Measurements from ENCODE around the gene LRCH1. TPM values are rescaled to one million over a fixed set of nuclear protein-coding genes. Genes with fewer than 3 reads are reported as not detected.

Gene LRCH1
- total and polyA plus RNA-seq, 2 of the 13 experiments (the other 11 are each of a cell fraction or from before 2014, with no cell fraction given) = 4.1 to 12.6 TPM

DNA sequence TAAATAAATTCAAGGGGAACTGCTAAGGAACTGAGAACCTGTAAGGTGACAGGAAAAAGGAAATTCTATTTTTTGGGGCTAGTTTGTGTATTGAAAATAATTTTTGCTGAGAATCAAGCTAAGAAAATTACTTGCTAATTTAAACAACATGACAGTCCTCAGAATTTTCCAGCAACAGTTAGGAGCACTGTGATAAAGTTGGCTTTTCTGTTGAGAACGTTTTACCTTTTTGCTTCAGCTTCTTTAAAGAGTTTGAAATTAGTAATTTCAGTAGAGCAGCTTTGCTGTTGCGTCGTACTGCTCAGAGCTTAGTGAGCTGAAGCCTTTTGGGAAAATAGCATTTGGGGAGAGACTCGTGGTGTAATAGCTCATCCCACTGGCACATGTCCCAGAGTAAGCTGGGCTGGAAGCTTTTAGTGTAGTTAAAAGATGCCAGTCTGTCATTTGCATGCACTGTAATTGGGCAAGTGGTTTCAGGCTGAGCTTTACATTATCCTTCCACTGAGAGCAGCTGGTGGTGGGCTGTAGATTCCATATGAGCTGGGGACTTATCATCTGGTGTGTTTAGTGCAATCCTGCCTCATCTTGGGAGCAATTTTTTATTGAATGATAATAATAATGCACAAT lies 69.8 kb downstream of the LRCH1 start:
- intact Hi-C loops (cut with micrococcal nuclease; ENCODE audit: unreplicated experiment) (loop anchor here (2.0 kb wide), 1 partner anchor 14 kb away; no protein-coding TSS in a partner anchor), in situ Hi-C loops (cut with HindIII; ENCODE audit: extremely low pct_ligation_motif_present, low pct_unique_long_range_greater_than_20kb) (no loop called here)
- H3K9ac ChIP-seq (ENCODE audit: insufficient read depth, low read depth, low read length) = no peak overlapping the region
- no peak overlapping the region for H3K27ac ChIP-seq (ENCODE audit: extremely low read length, insufficient read depth, low read length)
- H3K79me2 ChIP-seq (ENCODE audit: insufficient read depth, low read length) = peaks cover 66% of the 10 kb centered on the region
- BruUV-seq (replicated peaks) = no TSS peak
- no peaks in the 10 kb centered on the region; a peak in 2 of 5 replicates for H3K36me3 ChIP-seq (replicated peaks in 1 of 2; ENCODE audit: control insufficient read depth in 1 of 2, insufficient read depth in 2 of 2, low read length in 2 of 2)
- TF ChIP-seq RNF2 (conservative IDR thresholded peaks at IDR 0.05; ENCODE audit: low read depth) (no peak), NR3C1 (CRISPR knock-in tag; IDR thresholded peaks at IDR 0.05) (no peak), NONO (IDR thresholded peaks at IDR 0.05) (no peak), NONO (CRISPR knock-in tag; conservative IDR thresholded peaks at IDR 0.05) (no peak), LCORL (IDR thresholded peaks at IDR 0.05) (no peak), LCORL (CRISPR knock-in tag; IDR thresholded peaks at IDR 0.05) (no peak)
- no peak for FAIRE-seq
- H3K4me2 ChIP-seq (ENCODE audit: low read depth, low read length) = no peak overlapping the region
- 90% methylated on average over 4 of the region's 4 CpGs for WGBS (ENCODE audit: low lambda C conversion rate)
- no peak overlapping the region for H2AFZ ChIP-seq (ENCODE audit: low read length)
- no peaks in the 10 kb centered on the region for H3K27me3 ChIP-seq (ENCODE audit: control insufficient read depth in 1 of 2, insufficient read depth in 2 of 2, low read length in 2 of 2)
- no peaks in the 10 kb centered on the region for H3K9me3 ChIP-seq (ENCODE audit: low read length)
- ChIA-PET POLR2A (no interaction called here), CTCF (ENCODE audit: low intra/inter-chr PET ratio, low total read pairs) (no interaction called here)
- H4K20me1 ChIP-seq (ENCODE audit: insufficient read depth, low read length) = 0 out of 2 replicates have a peak, but pooled peaks cover 4% of the 10 kb centered on the region
- H3K4me3 ChIP-seq (replicated peaks in 1 of 3; ENCODE audit: insufficient read depth in 1 of 3, low read depth in 2 of 3, low read length in 3 of 3) = no peak overlapping the region
- no peak for ATAC-seq
- H3K4me1 ChIP-seq (ENCODE audit: insufficient read depth, low read length) = peaks cover 49% of the 10 kb centered on the region
- no peak for DNase-seq (ENCODE audit: low spot score)

DNA sequence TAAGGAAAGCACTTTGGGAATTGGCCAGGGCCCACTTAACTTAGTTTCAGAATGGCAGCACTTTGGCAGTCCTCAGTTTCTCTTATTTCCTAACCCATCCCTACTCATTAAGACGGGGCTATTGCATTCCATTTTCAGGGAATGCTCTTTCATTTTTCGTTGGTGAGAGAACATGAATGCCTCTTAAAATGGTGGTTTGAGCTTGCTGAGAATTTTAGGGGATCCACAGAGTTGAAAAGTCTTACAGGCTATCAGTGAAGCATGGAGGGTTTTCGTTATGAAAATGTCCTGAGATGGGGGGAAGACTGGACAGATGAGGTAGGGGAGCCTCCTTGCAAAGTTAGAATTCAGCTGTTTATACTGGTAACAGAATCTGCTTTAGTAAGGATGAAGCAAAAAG lies 71.4 kb downstream of the LRCH1 start:
- FAIRE-seq (no peak), DNase-seq (ENCODE audit: low spot score) (no peak), ATAC-seq (no peak)
- in situ Hi-C loops (cut with HindIII; ENCODE audit: extremely low pct_ligation_motif_present, low pct_unique_long_range_greater_than_20kb) (no loop called here), intact Hi-C loops (cut with micrococcal nuclease; ENCODE audit: unreplicated experiment) (no loop called here)
- Histone ChIP-seq H3K79me2 (ENCODE audit: insufficient read depth, low read length) (peaks cover 67% of the 10 kb centered on the region), H2AFZ (ENCODE audit: low read length) (no peak overlapping the region), H3K9me3 (ENCODE audit: low read length) (no peaks in the 10 kb centered on the region), H3K27me3 (ENCODE audit: control insufficient read depth in 1 of 2, insufficient read depth in 2 of 2, low read length in 2 of 2) (no peaks in the 10 kb centered on the region), H3K27ac (ENCODE audit: extremely low read length, insufficient read depth, low read length) (no peak overlapping the region), H3K4me1 (ENCODE audit: insufficient read depth, low read length) (peaks cover 57% of the 10 kb centered on the region), H4K20me1 (ENCODE audit: insufficient read depth, low read length) (0 out of 2 replicates have a peak, but pooled peaks cover 4% of the 10 kb centered on the region), H3K4me3 (replicated peaks in 1 of 3; ENCODE audit: insufficient read depth in 1 of 3, low read depth in 2 of 3, low read length in 3 of 3) (no peak overlapping the region), H3K9ac (ENCODE audit: insufficient read depth, low read depth, low read length) (no peak overlapping the region), H3K4me2 (ENCODE audit: low read depth, low read length) (no peak overlapping the region), H3K36me3 (replicated peaks in 1 of 2; ENCODE audit: control insufficient read depth in 1 of 2, insufficient read depth in 2 of 2, low read length in 2 of 2) (no peaks in the 10 kb centered on the region; a peak in 2 of 5 replicates)
- CTCF ChIA-PET (ENCODE audit: low intra/inter-chr PET ratio, low total read pairs) = no interaction called here
- POLR2A ChIA-PET = no interaction called here
- 91% methylated on average over 3 of the region's 3 CpGs for WGBS (ENCODE audit: low lambda C conversion rate)
- no TSS peak for BruUV-seq (replicated peaks)
- no peak for TF ChIP-seq ZNF333 (CRISPR knock-in tag; IDR thresholded peaks at IDR 0.05; ENCODE audit: borderline replicate concordance)
- TF ChIP-seq, protein P1, sequence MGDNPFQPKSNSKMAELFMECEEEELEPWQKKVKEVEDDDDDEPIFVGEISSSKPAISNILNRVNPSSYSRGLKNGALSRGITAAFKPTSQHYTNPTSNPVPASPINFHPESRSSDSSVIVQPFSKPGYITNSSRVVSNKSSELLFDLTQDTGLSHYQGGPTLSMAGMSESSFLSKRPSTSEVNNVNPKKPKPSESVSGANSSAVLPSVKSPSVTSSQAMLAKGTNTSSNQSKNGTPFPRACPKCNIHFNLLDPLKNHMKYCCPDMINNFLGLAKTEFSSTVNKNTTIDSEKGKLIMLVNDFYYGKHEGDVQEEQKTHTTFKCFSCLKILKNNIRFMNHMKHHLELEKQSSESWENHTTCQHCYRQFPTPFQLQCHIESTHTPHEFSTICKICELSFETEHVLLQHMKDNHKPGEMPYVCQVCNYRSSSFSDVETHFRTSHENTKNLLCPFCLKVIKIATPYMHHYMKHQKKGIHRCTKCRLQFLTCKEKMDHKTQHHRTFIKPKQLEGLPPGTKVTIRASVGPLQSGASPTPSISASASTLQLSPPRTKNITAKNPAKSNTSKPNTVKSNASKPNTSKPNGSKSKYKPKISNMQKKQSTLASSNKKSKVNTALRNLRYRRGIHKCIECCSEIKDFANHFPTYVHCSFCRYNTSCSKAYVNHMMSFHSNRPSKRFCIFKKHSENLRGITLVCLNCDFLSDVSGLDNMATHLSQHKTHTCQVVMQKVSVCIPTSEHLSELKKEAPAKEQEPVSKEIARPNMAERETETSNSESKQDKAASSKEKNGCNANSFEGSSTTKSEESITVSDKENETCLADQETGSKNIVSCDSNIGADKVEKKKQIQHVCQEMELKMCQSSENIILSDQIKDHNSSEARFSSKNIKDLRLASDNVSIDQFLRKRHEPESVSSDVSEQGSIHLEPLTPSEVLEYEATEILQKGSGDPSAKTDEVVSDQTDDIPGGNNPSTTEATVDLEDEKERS (CRISPR knock-in tag; IDR thresholded peaks at IDR 0.05) = no peak
- TF ChIP-seq ZNF83 (CRISPR knock-in tag; IDR thresholded peaks at IDR 0.05; ENCODE audit: borderline replicate concordance) = no peak
- TF ChIP-seq ZNF777 (CRISPR knock-in tag; IDR thresholded peaks at IDR 0.05) = no peak
- TF ChIP-seq ZNF552 (CRISPR knock-in tag; IDR thresholded peaks at IDR 0.05; ENCODE audit: borderline replicate concordance) = no peak
- no peak for TF ChIP-seq ELF1 (CRISPR knock-in tag; IDR thresholded peaks at IDR 0.05)
- TF ChIP-seq SAP130 (CRISPR knock-in tag; IDR thresholded peaks at IDR 0.05; ENCODE audit: low read depth) = no peak
- no peak for TF ChIP-seq MTF2 (CRISPR knock-in tag; IDR thresholded peaks at IDR 0.05; ENCODE audit: borderline replicate concordance)
- TF ChIP-seq, protein P2, sequence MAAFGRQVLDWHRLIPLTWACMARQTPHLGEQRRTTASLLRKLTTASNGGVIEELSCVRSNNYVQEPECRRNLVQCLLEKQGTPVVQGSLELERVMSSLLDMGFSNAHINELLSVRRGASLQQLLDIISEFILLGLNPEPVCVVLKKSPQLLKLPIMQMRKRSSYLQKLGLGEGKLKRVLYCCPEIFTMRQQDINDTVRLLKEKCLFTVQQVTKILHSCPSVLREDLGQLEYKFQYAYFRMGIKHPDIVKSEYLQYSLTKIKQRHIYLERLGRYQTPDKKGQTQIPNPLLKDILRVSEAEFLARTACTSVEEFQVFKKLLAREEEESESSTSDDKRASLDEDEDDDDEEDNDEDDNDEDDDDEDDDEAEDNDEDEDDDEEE (CRISPR knock-in tag; IDR thresholded peaks at IDR 0.05) = no peak
- TF ChIP-seq MXD4 (CRISPR knock-in tag; IDR thresholded peaks at IDR 0.05) = no peak

Measured in HepG2 (cell line).